Gastroesophageal sphincter (tissue), 3 donors: Measurements from ENCODE around the gene KDM4E.
"Not testable (repeated sequence)": the region's sequence is repeated elsewhere in the genome, so short reads cannot be mapped to it uniquely, and the experiment has no call there.

Source experiments
- CTCF ChIP-seq, 4 experiments: fragments of 200-600 bp in 2 of 4; fragments of 450-650 bp in 2 of 4; sonication (generic) in 1 of 4; IDR thresholded peaks; one replicate each; pipeline ENCODE4 v1.5.1; 2017 to 2019; ENCODE audit warnings: antibody characterized with exemption in 4 of 4, mild to moderate bottlenecking in 2 of 4, moderate library complexity in 2 of 4
- POLR2AphosphoS5 ChIP-seq: sonication (generic); formaldehyde crosslinking; IDR thresholded peaks from one replicate; pipeline ENCODE4 v1.6.1; 2017; ENCODE audit warnings: antibody characterized with exemption

GRCh38 chr11:95037356-95038035 is 12.4 kb downstream of the KDM4E start:
- TF ChIP-seq CTCF (IDR thresholded peaks at IDR 0.05); POLR2AphosphoS5: not testable (repeated sequence)
